NCI-H446 (cell line): ENCODE data around the gene PSENEN.

ENCODE experiments used
- DNase-seq, 2 experiments: peaks; one replicate each; lab custom pipeline; 2025; lab: John Stamatoyannopoulos, UW

PSENEN gene

GRCh38 chr19:35745328-35746086, at the start of gene PSENEN, which contains the start of gene U2AF1L4:
PSENEN (plus strand) TSS chr19:35745651; CDS start chr19:35745931, 280 bp downstream.
U2AF1L4 (minus strand) TSS chr19:35745418; CDS start chr19:35745391, 27 bp downstream.
- peak; percentile 99 to 100 for DNase-seq

- DNase-seq = no peak
These were observed 49.5 kb upstream of the PSENEN start for GRCh38 chr19:35695895-35696422.

GRCh38 chr19:35696835-35697234, 48.6 kb upstream of the PSENEN start:
- DNase-seq = no peak

GRCh38 chr19:35702223-35703012, 43.0 kb upstream of the PSENEN start:
- peak; percentile 97 to 100 for DNase-seq

DNA sequence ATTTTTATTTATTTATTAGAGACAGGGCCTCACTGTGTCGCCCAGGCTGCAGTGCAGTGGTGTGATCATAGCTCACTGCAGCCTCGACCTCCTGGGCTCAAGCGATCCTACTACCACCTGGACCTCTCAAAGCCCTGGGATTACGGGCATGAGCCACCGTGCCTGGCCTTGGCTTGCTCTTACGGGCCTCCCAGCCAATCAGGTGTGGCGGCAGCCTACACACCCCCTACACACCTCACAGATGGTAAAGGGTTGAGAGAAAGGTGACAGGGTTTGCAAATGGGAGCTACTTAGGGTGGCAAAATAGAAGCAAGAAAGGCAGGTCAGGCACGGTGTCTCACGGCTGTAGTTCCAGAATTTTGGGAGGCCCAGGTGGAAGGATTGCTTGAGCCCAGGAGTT, 42.1 kb upstream of the PSENEN start:
- no peak for DNase-seq

- DNase-seq = no peak
These were observed 41.2 kb upstream of the PSENEN start, which contains the start of gene ZBTB32 for GRCh38 chr19:35704218-35704617. ZBTB32 (plus strand) TSS chr19:35704558; CDS start chr19:35714627, 10,069 bp downstream.

- no peak for DNase-seq
These were observed 37.1 kb upstream of the PSENEN start for GRCh38 chr19:35708391-35708790.

DNA sequence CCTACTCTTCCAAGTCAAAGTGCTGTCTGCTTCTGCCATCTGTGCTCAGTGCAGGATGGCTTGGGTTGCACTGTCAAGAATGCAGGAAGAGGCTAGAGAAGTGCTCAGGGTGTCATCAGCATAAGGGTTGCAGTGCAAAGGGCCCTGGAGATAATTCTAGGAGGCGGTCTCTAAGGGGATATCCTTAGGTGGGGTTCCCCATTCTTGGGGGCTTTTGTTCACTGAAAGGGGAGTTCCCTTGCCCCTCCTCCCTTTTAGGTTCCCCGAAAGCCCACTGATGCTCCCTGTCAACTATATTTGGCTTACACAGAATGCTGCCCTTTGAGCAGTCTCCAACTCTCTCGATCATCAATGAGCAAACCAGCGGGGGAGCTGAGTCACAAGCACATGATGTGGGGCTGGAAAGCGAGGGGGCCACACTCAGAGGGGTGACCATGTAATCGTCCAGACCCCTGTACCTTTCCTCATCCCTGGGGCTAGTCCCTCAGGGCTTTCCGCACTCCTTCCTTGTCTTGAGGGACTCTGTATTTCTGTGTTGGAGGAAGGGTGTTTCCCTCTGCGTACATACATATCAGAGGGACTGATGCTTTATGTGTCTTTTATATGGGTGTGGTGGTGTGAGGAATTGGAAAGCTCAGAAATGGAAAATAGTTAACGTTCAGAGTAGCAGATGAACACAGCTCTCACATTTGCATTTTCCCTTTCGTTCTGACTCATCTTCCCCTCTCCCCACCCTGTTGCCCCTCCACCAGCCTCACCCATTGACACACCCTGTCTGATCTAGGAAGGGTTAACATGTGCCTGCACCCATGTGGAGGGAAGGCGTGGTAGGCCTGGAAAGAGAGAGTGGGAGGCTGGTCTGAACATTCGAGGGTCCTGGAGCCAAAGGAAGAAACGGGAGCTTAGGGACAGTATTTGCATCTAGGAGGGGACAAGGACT, 34.4 kb upstream of the PSENEN start:
- DNase-seq = no peak

GRCh38 chr19:35712567-35713505, 32.6 kb upstream of the PSENEN start:
- no peak for DNase-seq

DNA sequence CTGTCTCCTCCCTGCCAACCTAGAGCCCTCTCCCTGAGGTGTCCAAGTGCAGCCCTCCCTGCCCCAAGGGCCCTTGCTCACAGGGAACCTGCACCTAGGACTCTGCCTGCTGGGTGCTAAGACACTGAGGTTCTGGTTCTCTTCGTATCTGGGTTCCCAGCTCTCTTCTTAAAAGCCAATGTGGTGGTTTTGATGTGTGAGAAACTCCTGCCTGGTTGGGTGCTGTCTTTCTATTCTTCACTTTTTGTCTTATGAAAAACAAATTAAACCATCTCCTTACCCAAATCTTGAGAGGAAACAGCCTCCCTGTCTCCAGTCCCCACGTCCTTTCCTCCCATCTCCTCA, 32.0 kb upstream of the PSENEN start:
- no peak for DNase-seq

DNA sequence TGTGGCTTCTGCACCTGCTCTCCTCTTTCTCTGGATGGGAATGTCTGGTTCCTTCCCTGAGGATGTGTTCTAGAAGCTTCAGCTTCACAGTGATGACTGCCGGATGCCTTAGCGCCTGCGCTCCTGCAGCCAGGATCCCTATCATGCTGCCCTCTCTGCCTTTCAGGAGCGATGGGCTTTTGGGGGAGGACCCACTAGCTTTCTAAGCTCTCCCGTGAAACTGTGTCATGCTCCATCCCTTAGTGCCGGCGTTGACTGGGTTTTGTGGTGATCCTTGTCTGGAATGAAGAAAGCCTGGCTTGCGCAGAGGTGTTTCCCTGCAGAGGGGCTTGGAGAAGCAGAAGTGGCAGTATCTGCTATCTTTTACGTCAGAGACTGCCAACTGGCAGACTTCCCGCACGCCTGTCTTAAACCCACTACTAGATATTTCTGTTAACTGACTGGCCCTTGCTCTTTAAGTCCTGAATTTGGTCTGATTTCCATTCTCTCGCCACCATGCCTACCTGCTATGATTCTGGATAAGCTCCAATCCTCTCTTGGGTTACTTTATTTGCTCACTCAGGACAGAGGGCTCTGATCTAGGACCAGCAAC, 31.5 kb upstream of the PSENEN start:
- DNase-seq = no peak

GRCh38 chr19:35714601-35715354, 30.7 kb upstream of the PSENEN start:
- DNase-seq = no peak

- DNase-seq = no peak
These were observed 30.1 kb upstream of the PSENEN start for GRCh38 chr19:35715355-35715809.

- no peak for DNase-seq
These were observed 29.3 kb upstream of the PSENEN start for GRCh38 chr19:35715981-35716800.

- peak; percentile 74 to 93 for DNase-seq
These were observed 28.4 kb upstream of the PSENEN start for GRCh38 chr19:35716801-35717664.

DNA sequence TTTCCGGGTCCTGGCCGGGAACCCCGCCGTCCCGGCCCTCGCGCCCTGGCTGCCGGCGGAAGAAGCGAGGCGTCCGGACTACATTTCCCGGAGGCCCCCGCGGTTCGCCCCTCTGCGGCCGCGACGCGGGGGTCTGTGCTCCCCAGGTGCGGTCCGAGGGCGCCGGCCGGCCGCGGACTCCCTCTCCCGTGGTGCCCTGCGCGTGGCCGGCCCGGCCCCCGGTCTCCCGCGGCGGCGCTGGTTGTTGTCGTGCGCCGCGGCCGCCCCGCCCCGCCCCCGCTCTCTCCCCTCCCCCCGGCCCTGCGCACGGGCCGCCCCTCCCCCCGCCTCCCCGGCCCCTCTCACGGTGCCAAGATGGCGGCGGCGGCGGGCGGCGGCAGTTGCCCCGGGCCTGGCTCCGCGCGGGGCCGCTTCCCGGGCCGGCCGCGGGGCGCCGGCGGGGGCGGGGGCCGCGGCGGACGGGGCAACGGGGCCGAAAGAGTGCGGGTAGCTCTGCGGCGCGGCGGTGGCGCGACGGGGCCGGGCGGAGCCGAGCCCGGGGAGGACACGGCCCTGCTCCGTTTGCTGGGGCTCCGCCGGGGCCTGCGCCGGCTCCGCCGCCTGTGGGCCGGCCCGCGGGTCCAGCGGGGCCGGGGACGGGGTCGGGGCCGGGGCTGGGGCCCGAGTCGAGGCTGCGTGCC, 27.6 kb upstream of the PSENEN start, which contains the start of gene KMT2B:
TSS of gene KMT2B (plus strand) at position 339 of the 680 bp plus-strand sequence. CDS start at position 355, 16 bp downstream.
- DNase-seq = peak in 1 of 2 experiments; percentile 98
